GM12878 (cell line): Measurements from ENCODE around the gene PDE1C.

Source experiments
- BACH1 ChIP-seq: fragments of 450-650 bp; IDR thresholded peaks from 2 replicates; pipeline ENCODE4 v1.6.1; 2017; ENCODE audit warnings: mild to moderate bottlenecking, borderline replicate concordance
- ESRRA ChIP-seq: IDR thresholded peaks from 2 replicates; pipeline ENCODE4 v1.6.1; 2012; ENCODE audit warnings: mild to moderate bottlenecking, low read length, improper control_type of control experiment
- NFIC ChIP-seq: IDR thresholded peaks from 2 replicates; pipeline ENCODE4 v1.6.1; 2012; ENCODE audit warnings: low read depth, mild to moderate bottlenecking, inconsistent platforms, low read length, moderate library complexity
- NR2F1 ChIP-seq: fragments of 450-650 bp; conservative IDR thresholded peaks from 2 replicates; pipeline ENCODE4 v1.6.1; 2017; ENCODE audit warnings: mild to moderate bottlenecking
- YBX1 ChIP-seq: fragments of 450-650 bp; IDR thresholded peaks from 2 replicates; pipeline ENCODE4 v1.6.1; 2016; ENCODE audit warnings: antibody characterized with exemption
- ZZZ3 ChIP-seq: IDR thresholded peaks from 2 replicates; pipeline ENCODE4 v1.6.1; 2011; ENCODE audit warnings: low read depth; ENCODE audit not compliant: control insufficient read depth, insufficient read length
- TF ChIP-seq, protein P1 (sequence below), 3 experiments: IDR thresholded peaks in 2 of 3; conservative IDR thresholded peaks in 1 of 3; 2 replicates each; pipeline ENCODE4 v1.5.1; 2011; ENCODE audit warnings: low read depth in 3 of 3, low read length in 3 of 3, mild to moderate bottlenecking in 3 of 3, control low read depth in 2 of 3, moderate library complexity in 2 of 3, inconsistent platforms in 1 of 3, mixed read lengths in 1 of 3; ENCODE audit not compliant: control insufficient read depth in 2 of 3, insufficient read depth in 1 of 3; ENCODE audit errors: extremely low read depth in 1 of 3

DNA sequence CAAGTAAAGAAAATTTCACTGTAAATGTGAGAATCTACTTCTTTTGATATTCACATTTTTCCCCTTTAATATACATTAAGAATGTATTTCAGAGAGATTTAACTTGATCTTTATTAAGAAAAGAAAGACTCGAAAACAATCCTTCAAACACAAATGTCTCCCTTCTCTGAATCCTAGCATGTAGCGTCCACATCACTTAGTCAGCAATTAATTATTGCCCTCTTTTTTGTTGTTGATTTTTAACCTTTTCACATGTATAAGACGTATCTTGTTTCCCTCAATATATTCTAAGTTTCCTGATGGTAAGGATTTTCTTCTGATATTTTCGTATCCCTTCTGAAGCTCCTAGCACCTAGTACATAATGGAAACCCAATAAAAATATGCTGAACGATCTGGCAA lies 6.6 kb downstream of the PDE1C start:
- TF ChIP-seq ESRRA (no peak), NR2F1 (no peak), NFIC (no peak), BACH1 (no peak), YBX1 (no peak), ZZZ3 (no peak)
- TF ChIP-seq, protein P1, sequence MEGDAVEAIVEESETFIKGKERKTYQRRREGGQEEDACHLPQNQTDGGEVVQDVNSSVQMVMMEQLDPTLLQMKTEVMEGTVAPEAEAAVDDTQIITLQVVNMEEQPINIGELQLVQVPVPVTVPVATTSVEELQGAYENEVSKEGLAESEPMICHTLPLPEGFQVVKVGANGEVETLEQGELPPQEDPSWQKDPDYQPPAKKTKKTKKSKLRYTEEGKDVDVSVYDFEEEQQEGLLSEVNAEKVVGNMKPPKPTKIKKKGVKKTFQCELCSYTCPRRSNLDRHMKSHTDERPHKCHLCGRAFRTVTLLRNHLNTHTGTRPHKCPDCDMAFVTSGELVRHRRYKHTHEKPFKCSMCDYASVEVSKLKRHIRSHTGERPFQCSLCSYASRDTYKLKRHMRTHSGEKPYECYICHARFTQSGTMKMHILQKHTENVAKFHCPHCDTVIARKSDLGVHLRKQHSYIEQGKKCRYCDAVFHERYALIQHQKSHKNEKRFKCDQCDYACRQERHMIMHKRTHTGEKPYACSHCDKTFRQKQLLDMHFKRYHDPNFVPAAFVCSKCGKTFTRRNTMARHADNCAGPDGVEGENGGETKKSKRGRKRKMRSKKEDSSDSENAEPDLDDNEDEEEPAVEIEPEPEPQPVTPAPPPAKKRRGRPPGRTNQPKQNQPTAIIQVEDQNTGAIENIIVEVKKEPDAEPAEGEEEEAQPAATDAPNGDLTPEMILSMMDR (IDR thresholded peaks at IDR 0.05 in 2 of 3, conservative IDR thresholded peaks at IDR 0.05 in 1 of 3; ENCODE audit: control insufficient read depth in 2 of 3, extremely low read depth in 1 of 3, insufficient read depth in 1 of 3, low read depth in 3 of 3, low read length in 3 of 3): no peak
